ENCODE data around the gene ALG2. TPM values are rescaled to one million over a fixed set of nuclear protein-coding genes. Genes with fewer than 3 reads are reported as not detected.

The ALG2 gene
- total RNA-seq, 1 donor from 2014 or later = 39.0 TPM

GRCh38 chr9:99172124-99173091 lies 49.3 kb downstream of the ALG2 start:
- no peak for TF ChIP-seq CTCF (IDR thresholded peaks at IDR 0.05; ENCODE audit: unreplicated experiment)
- Mint-ChIP-seq H3K36me3 (ENCODE audit: insufficient read depth) (no peaks in the 10 kb centered on the region), H3K4me1 (ENCODE audit: low read depth) (peaks cover 82% of the 10 kb centered on the region), H3K9me3 (ENCODE audit: low read depth) (no peaks in the 10 kb centered on the region), H3K4me3 (ENCODE audit: low read depth) (peak overlapping the region; percentile 1), H3K27ac (peak overlapping the region; percentile 80), H3K27me3 (no peaks in the 10 kb centered on the region)
- DNase-seq (ENCODE audit: low spot score, unreplicated experiment) = no peak

GRCh38 chr9:99171225-99172123 lies 50.3 kb downstream of the ALG2 start:
- Mint-ChIP-seq H3K4me3 (ENCODE audit: low read depth) (peak overlapping the region; percentile 36), H3K36me3 (ENCODE audit: insufficient read depth) (no peaks in the 10 kb centered on the region), H3K9me3 (ENCODE audit: low read depth) (no peaks in the 10 kb centered on the region), H3K27ac (peak overlapping the region; percentile 80), H3K27me3 (no peaks in the 10 kb centered on the region), H3K4me1 (ENCODE audit: low read depth) (peaks cover 80% of the 10 kb centered on the region)
- no peak for TF ChIP-seq CTCF (IDR thresholded peaks at IDR 0.05; ENCODE audit: unreplicated experiment)
- DNase-seq (ENCODE audit: low spot score, unreplicated experiment) = no peak

GRCh38 chr9:99169982-99170761 lies 51.6 kb downstream of the ALG2 start:
- DNase-seq (ENCODE audit: low spot score, unreplicated experiment) = no peak
- Mint-ChIP-seq H3K27ac (peak overlapping the region; percentile 80), H3K27me3 (no peaks in the 10 kb centered on the region), H3K9me3 (ENCODE audit: low read depth) (no peaks in the 10 kb centered on the region), H3K36me3 (ENCODE audit: insufficient read depth) (no peaks in the 10 kb centered on the region), H3K4me3 (ENCODE audit: low read depth) (peak overlapping the region; percentile 60), H3K4me1 (ENCODE audit: low read depth) (peaks cover 80% of the 10 kb centered on the region)
- TF ChIP-seq CTCF (IDR thresholded peaks at IDR 0.05; ENCODE audit: unreplicated experiment) = peak; percentile 60

GRCh38 chr9:99169086-99169485 lies 52.7 kb downstream of the ALG2 start:
- TF ChIP-seq CTCF (IDR thresholded peaks at IDR 0.05; ENCODE audit: unreplicated experiment) = no peak

More at GRCh38 chr9:99169086-99169485, 52.7 kb downstream of the ALG2 start:
- H3K36me3 Mint-ChIP-seq (ENCODE audit: insufficient read depth) = no peaks in the 10 kb centered on the region
- H3K4me3 Mint-ChIP-seq (ENCODE audit: low read depth) = no peak overlapping the region
- no peak for DNase-seq (ENCODE audit: low spot score, unreplicated experiment)
- H3K9me3 Mint-ChIP-seq (ENCODE audit: low read depth) = no peaks in the 10 kb centered on the region
- H3K4me1 Mint-ChIP-seq (ENCODE audit: low read depth) = peaks cover 83% of the 10 kb centered on the region
- peak overlapping the region; percentile 90 for H3K27ac Mint-ChIP-seq
- H3K27me3 Mint-ChIP-seq = no peaks in the 10 kb centered on the region
